ENCODE results near the gene OR2J1.

GRCh38 chr6:29130644-29131043 is 31.4 kb downstream of the OR2J1 start:
- TF ChIP-seq, protein P1, sequence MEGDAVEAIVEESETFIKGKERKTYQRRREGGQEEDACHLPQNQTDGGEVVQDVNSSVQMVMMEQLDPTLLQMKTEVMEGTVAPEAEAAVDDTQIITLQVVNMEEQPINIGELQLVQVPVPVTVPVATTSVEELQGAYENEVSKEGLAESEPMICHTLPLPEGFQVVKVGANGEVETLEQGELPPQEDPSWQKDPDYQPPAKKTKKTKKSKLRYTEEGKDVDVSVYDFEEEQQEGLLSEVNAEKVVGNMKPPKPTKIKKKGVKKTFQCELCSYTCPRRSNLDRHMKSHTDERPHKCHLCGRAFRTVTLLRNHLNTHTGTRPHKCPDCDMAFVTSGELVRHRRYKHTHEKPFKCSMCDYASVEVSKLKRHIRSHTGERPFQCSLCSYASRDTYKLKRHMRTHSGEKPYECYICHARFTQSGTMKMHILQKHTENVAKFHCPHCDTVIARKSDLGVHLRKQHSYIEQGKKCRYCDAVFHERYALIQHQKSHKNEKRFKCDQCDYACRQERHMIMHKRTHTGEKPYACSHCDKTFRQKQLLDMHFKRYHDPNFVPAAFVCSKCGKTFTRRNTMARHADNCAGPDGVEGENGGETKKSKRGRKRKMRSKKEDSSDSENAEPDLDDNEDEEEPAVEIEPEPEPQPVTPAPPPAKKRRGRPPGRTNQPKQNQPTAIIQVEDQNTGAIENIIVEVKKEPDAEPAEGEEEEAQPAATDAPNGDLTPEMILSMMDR (IDR thresholded peaks at IDR 0.05): no peak
- no peak for TF ChIP-seq POLR2A (IDR thresholded peaks at IDR 0.05; ENCODE audit: low read length)
- TF ChIP-seq FOSL2 (IDR thresholded peaks at IDR 0.05): no peak
- no peak for TF ChIP-seq FOSL2 (CRISPR knock-in tag; IDR thresholded peaks at IDR 0.05)
- TF ChIP-seq ESRRA (IDR thresholded peaks at IDR 0.05; ENCODE audit: borderline replicate concordance, low read length): no peak
- TF ChIP-seq KDM1A (IDR thresholded peaks at IDR 0.05; ENCODE audit: low read depth): no peak
- TF ChIP-seq, protein P2, sequence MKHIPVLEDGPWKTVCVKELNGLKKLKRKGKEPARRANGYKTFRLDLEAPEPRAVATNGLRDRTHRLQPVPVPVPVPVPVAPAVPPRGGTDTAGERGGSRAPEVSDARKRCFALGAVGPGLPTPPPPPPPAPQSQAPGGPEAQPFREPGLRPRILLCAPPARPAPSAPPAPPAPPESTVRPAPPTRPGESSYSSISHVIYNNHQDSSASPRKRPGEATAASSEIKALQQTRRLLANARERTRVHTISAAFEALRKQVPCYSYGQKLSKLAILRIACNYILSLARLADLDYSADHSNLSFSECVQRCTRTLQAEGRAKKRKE (CRISPR knock-in tag; IDR thresholded peaks at IDR 0.05; ENCODE audit: low read depth): no peak
- no peak for TF ChIP-seq HDAC2 (IDR thresholded peaks at IDR 0.05)
- no peak for TF ChIP-seq BHLHE40 (IDR thresholded peaks at IDR 0.05; ENCODE audit: low read depth, low read length)
- TF ChIP-seq PHF8 (IDR thresholded peaks at IDR 0.05; ENCODE audit: borderline replicate concordance, low read depth): no peak
- TF ChIP-seq, protein P3, sequence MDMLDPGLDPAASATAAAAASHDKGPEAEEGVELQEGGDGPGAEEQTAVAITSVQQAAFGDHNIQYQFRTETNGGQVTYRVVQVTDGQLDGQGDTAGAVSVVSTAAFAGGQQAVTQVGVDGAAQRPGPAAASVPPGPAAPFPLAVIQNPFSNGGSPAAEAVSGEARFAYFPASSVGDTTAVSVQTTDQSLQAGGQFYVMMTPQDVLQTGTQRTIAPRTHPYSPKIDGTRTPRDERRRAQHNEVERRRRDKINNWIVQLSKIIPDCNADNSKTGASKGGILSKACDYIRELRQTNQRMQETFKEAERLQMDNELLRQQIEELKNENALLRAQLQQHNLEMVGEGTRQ (IDR thresholded peaks at IDR 0.05): no peak

Measured in A549 (cell line).